ENCODE measurements around the gene SERP2.

Gene SERP2

DNA sequence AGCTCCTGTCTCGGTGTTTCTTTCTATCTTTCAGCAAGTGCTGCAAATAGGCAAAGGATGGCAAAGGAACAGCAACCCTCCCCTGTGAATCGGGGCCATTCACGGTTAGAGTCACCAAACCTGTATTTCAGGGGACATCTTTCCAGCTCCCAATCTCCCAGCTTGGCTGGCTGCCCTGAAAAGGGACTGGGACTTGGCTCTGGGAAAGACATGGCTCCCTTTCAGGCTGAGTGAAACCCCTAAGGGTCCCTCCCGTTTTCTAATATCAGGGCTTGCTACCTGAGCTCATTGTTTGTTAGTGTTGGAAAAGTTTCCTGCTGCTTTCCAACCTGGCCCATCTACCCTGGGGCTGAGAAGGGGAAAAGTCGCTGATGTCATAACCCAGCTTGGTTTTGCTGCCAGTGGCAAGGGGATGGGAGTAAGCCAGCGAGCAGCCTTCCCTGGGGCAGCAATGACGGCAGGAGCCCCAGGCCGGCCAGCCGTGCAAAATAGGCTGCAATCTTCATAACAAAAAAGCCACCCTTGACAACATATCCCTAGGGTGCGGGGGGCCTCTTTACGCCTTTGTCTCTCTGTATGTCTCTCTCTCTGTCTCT is 29.9 kb downstream of the SERP2 start:
- H3K4me1 ChIP-seq (ENCODE audit: control insufficient read depth, insufficient read depth, low read length) = peaks cover 14% of the 10 kb centered on the region
- DNase-seq (ENCODE audit: low read depth) = no peak
- no peaks in the 10 kb centered on the region for H3K9me3 ChIP-seq (ENCODE audit: control insufficient read depth, low read length)
- peaks cover 26% of the 10 kb centered on the region for H3K27me3 ChIP-seq (replicated peaks; ENCODE audit: control insufficient read depth, insufficient read depth, low read length)
- H3K9ac ChIP-seq (ENCODE audit: low read length) = no peak overlapping the region
- no peaks in the 10 kb centered on the region for H3K36me3 ChIP-seq (ENCODE audit: control insufficient read depth, insufficient read depth, low read length, severe bottlenecking)
- no peak overlapping the region for H3K4me3 ChIP-seq (ENCODE audit: low read length)

DNA sequence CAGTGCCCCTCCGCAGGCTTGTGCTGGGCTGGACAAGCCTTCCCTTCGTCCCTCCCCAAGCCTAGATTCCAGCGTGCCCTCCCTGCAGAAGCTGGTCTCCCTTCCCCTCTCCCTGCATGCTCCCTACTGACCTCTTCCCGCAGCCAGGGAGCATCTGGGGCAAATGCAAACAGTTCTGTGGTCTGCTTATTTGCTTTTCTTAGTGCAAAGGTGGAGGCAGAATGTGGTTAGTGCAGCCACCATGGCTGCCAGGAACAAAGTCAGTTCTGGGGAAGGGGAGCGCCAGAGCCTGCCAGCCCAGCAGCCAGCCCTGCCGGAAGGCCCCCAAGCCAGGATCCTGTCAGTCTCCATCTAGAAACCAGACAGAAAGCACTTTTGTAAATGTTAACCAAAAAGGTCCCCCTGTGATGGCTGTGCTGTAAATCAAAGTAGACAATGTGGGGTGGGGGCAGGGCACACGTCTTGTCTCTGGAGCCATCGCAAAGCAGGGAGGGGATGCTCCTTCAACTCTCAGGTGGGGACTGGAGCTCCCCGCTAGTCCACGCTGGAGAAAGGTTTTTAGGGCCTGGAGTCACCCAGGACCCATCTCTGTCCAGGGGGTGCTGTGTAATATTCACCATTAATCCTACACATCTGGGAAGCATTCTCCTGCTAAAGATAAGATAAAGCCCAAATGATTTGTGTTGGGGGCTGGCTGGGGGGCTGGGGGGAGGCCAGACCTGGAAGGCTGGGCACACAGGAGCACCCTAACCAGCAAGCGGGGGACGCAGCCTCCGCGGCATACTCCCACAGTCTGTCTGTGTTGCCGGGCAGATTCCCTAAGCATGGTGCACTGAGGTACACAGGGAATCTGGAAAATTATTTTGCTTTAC is 30.9 kb downstream of the SERP2 start:
- DNase-seq (ENCODE audit: low read depth) = no peak
- Histone ChIP-seq H3K36me3 (ENCODE audit: control insufficient read depth, insufficient read depth, low read length, severe bottlenecking) (no peaks in the 10 kb centered on the region), H3K4me3 (ENCODE audit: low read length) (no peak overlapping the region), H3K27me3 (replicated peaks; ENCODE audit: control insufficient read depth, insufficient read depth, low read length) (peaks cover 30% of the 10 kb centered on the region), H3K9me3 (ENCODE audit: control insufficient read depth, low read length) (no peaks in the 10 kb centered on the region), H3K9ac (ENCODE audit: low read length) (no peak overlapping the region), H3K4me1 (ENCODE audit: control insufficient read depth, insufficient read depth, low read length) (peaks cover 14% of the 10 kb centered on the region)

DNA sequence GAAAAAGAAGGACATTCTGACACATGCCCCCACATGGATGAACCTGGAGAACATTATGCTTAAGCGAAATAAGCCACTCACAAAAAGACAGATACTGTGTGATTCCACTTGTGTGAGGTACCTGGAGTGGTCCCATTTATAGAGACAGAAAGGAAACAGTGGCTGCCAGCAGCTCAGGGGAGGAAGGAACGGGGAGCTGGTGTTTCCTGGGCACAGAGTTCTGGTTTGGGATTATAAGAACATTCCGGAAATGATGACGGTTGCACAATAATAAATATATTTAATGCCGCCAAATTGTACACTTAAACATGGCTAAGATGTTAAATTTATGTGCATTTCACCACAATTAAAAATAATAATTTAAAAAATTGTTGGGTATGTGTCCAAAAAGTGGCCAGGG is 33.0 kb downstream of the SERP2 start:
- Histone ChIP-seq H3K4me1 (ENCODE audit: control insufficient read depth, insufficient read depth, low read length) (peaks cover 14% of the 10 kb centered on the region), H3K9ac (ENCODE audit: low read length) (no peak overlapping the region), H3K9me3 (ENCODE audit: control insufficient read depth, low read length) (no peaks in the 10 kb centered on the region), H3K36me3 (ENCODE audit: control insufficient read depth, insufficient read depth, low read length, severe bottlenecking) (no peaks in the 10 kb centered on the region), H3K4me3 (ENCODE audit: low read length) (no peak overlapping the region), H3K27me3 (replicated peaks; ENCODE audit: control insufficient read depth, insufficient read depth, low read length) (peaks cover 26% of the 10 kb centered on the region)
- no peak for DNase-seq (ENCODE audit: low read depth)

DNA sequence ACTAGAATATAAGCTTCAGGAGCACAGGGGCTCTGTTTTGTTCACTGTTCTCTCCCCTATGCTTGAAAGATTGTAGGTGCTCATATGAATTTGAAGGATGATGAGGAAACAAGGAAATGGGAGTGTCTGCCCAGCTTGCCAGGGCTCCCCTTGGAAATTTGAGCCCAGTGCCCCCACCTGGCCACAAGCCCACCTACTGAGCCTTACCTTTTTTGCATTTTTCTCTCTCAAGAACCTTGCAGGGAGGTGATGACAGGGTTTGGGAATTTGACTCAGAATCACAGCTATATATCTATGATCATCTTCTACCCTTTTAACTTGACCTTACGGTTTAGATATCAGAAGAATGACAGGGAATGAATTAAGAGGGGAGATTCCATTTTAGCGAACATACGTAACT is 33.8 kb downstream of the SERP2 start:
- H3K9me3 ChIP-seq (ENCODE audit: control insufficient read depth, low read length) = no peaks in the 10 kb centered on the region
- no peak overlapping the region for H3K4me3 ChIP-seq (ENCODE audit: low read length)
- H3K4me1 ChIP-seq (ENCODE audit: control insufficient read depth, insufficient read depth, low read length) = peaks cover 14% of the 10 kb centered on the region
- no peak for DNase-seq (ENCODE audit: low read depth)
- no peak overlapping the region for H3K9ac ChIP-seq (ENCODE audit: low read length)
- H3K27me3 ChIP-seq (replicated peaks; ENCODE audit: control insufficient read depth, insufficient read depth, low read length) = peaks cover 26% of the 10 kb centered on the region
- no peaks in the 10 kb centered on the region for H3K36me3 ChIP-seq (ENCODE audit: control insufficient read depth, insufficient read depth, low read length, severe bottlenecking)

DNA sequence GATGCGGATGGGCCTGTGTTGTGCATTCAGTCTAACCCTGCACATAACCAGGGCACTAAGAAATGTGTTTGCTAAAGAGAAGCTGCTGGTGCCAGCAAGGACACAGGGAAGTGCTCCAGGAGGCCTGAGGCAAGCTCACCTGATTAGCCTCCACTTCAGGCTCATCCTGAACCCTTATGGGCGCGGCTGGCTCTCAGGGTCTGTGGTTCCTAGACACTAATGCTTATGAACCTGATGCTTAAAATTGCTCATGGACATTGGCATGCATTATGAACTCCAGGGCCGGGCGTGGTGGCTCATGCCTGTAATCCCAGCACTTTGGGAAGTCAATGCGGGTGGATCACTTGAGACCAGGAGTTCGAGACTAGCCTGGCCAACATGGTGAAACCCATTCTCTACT is 34.3 kb downstream of the SERP2 start:
- Histone ChIP-seq H3K9ac (ENCODE audit: low read length) (no peak overlapping the region), H3K4me1 (ENCODE audit: control insufficient read depth, insufficient read depth, low read length) (peaks cover 14% of the 10 kb centered on the region), H3K9me3 (ENCODE audit: control insufficient read depth, low read length) (no peaks in the 10 kb centered on the region), H3K36me3 (ENCODE audit: control insufficient read depth, insufficient read depth, low read length, severe bottlenecking) (no peaks in the 10 kb centered on the region), H3K4me3 (ENCODE audit: low read length) (no peak overlapping the region), H3K27me3 (replicated peaks; ENCODE audit: control insufficient read depth, insufficient read depth, low read length) (peaks cover 25% of the 10 kb centered on the region)
- DNase-seq (ENCODE audit: low read depth) = no peak

DNA sequence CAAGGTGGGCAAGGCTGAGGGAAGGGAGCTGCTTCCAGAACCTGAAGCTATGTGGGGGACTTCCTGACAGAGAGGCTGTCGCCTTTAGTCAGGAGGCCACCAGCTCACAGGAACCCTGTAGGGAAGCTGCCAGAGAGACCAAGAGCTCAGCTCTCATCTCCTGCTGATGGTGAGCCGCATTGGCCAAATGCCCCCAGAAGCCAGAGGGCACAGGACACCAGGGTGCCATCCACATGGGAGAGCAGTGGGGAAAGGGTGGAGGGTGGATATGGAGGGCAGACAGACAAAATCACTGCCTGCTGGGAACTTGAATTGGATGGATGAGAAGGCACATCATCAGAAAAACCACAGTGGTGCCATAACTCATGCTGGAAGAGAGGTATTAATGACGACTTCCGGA is 36.0 kb downstream of the SERP2 start:
- no peaks in the 10 kb centered on the region for H3K36me3 ChIP-seq (ENCODE audit: control insufficient read depth, insufficient read depth, low read length, severe bottlenecking)
- no peak for DNase-seq (ENCODE audit: low read depth)
- H3K27me3 ChIP-seq (replicated peaks; ENCODE audit: control insufficient read depth, insufficient read depth, low read length) = peaks cover 12% of the 10 kb centered on the region
- no peak overlapping the region for H3K9ac ChIP-seq (ENCODE audit: low read length)
- H3K4me3 ChIP-seq (ENCODE audit: low read length) = no peak overlapping the region
- H3K4me1 ChIP-seq (ENCODE audit: control insufficient read depth, insufficient read depth, low read length) = no peaks in the 10 kb centered on the region
- H3K9me3 ChIP-seq (ENCODE audit: control insufficient read depth, low read length) = no peaks in the 10 kb centered on the region

DNA sequence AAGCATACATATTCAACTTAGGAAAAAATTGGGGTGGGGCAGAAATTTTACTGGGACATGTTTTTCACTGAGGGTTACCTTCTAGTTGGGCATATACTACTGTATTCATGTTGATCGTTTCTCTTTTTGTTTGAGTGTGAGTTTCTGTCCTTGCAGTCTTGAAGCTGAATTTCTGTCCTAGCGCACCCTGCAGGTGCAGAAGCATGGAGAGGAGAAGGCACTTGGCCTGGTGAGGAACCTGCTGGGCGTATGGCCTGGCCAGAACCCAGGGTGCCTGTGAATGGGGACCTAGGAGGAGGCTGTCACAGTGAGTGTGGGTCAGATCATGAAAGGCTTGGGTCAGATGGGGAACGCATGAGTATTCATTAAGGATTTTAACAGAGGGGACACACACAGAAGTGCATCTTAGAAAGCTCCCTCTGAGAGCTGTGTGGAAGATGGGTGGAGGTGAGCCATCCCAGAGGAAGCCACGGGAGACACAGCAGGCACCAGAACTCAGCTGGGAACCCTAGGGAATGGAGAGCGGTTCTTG is 36.8 kb downstream of the SERP2 start:
- Histone ChIP-seq H3K9me3 (ENCODE audit: control insufficient read depth, low read length) (no peaks in the 10 kb centered on the region), H3K4me1 (ENCODE audit: control insufficient read depth, insufficient read depth, low read length) (no peaks in the 10 kb centered on the region), H3K36me3 (ENCODE audit: control insufficient read depth, insufficient read depth, low read length, severe bottlenecking) (no peaks in the 10 kb centered on the region), H3K4me3 (ENCODE audit: low read length) (no peak overlapping the region), H3K9ac (ENCODE audit: low read length) (no peak overlapping the region), H3K27me3 (replicated peaks; ENCODE audit: control insufficient read depth, insufficient read depth, low read length) (peaks cover 12% of the 10 kb centered on the region)
- DNase-seq (ENCODE audit: low read depth) = no peak

DNA sequence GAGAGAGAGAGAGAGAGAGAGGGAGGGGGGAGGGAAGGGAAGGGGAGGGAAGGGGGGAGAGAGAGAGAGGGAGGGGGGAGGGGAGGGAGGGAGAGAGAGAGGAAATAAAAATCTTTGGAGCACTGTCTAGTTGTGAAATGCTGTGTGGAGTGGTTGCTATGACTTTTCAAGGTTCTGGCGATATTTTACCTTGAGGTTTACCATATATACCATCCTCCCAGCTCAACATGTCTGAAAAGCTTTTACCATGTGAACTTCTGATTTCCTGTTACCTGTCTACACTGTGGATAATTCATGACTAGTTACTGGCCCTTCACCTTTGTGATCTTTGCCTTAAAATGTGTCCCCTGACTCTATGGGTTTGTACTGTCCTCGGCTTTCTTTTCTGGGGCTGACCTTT is 38.2 kb downstream of the SERP2 start:
- Histone ChIP-seq H3K4me1 (ENCODE audit: control insufficient read depth, insufficient read depth, low read length) (no peaks in the 10 kb centered on the region), H3K36me3 (ENCODE audit: control insufficient read depth, insufficient read depth, low read length, severe bottlenecking) (no peaks in the 10 kb centered on the region), H3K4me3 (ENCODE audit: low read length) (no peak overlapping the region), H3K27me3 (replicated peaks; ENCODE audit: control insufficient read depth, insufficient read depth, low read length) (peaks cover 9% of the 10 kb centered on the region), H3K9me3 (ENCODE audit: control insufficient read depth, low read length) (no peaks in the 10 kb centered on the region), H3K9ac (ENCODE audit: low read length) (no peak overlapping the region)
- no peak for DNase-seq (ENCODE audit: low read depth)

DNA sequence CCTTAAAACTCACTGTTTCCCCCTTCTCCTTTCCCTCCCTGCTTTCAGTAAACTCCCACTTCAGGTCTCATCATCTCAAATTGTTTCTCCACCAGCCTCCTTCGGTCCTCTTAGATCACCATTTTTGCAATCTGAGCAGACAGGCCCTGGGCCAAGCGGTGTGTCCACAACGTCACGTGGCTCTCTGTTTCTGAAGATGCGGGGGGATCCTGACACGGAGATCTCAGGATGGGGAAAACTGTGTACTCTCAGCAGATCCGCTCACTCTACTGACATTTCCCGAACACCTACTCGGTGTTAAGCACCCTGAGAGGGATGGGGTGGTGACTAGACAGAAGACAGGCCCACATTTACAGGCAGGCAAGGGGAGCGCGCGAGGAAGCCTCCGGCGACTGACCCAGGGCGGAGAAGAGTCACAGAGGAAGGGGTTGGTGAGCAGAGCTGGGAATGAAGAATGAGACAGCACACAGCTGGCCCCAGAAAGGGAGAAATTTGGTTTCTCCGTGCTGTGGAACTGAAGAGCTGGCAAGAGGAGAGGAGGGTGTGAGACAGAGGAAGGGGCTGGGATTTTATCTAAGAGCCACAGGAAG is 38.8 kb downstream of the SERP2 start:
- DNase-seq (ENCODE audit: low read depth) = no peak
- H3K4me1 ChIP-seq (ENCODE audit: control insufficient read depth, insufficient read depth, low read length) = no peaks in the 10 kb centered on the region
- no peak overlapping the region for H3K9ac ChIP-seq (ENCODE audit: low read length)
- H3K9me3 ChIP-seq (ENCODE audit: control insufficient read depth, low read length) = no peaks in the 10 kb centered on the region
- no peaks in the 10 kb centered on the region for H3K36me3 ChIP-seq (ENCODE audit: control insufficient read depth, insufficient read depth, low read length, severe bottlenecking)
- no peak overlapping the region for H3K4me3 ChIP-seq (ENCODE audit: low read length)
- peaks cover 11% of the 10 kb centered on the region for H3K27me3 ChIP-seq (replicated peaks; ENCODE audit: control insufficient read depth, insufficient read depth, low read length)

DNA sequence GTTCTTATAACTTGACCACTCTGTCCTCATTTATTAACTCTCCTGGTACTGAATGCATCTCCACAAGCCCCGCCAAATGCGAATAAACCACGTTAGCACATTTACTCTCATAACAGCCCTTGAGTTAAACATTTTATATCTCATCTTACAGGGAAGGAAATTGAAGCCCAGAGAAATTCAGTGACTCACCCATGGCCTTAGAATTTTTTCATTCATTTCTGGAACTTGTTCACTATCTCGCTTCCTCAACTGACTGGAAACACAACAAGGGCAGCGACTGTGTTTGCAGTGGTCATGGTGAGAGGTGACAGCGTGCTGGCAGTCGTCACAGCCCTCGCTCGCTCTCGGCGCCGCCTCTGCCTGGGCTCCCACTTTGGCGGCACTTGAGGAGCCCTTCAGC is 39.5 kb downstream of the SERP2 start:
- Histone ChIP-seq H3K4me3 (ENCODE audit: low read length) (no peak overlapping the region), H3K9ac (ENCODE audit: low read length) (no peak overlapping the region), H3K4me1 (ENCODE audit: control insufficient read depth, insufficient read depth, low read length) (no peaks in the 10 kb centered on the region), H3K9me3 (ENCODE audit: control insufficient read depth, low read length) (no peaks in the 10 kb centered on the region), H3K27me3 (replicated peaks; ENCODE audit: control insufficient read depth, insufficient read depth, low read length) (peaks cover 14% of the 10 kb centered on the region), H3K36me3 (ENCODE audit: control insufficient read depth, insufficient read depth, low read length, severe bottlenecking) (no peaks in the 10 kb centered on the region)
- DNase-seq (ENCODE audit: low read depth) = peak; percentile 19

DNA sequence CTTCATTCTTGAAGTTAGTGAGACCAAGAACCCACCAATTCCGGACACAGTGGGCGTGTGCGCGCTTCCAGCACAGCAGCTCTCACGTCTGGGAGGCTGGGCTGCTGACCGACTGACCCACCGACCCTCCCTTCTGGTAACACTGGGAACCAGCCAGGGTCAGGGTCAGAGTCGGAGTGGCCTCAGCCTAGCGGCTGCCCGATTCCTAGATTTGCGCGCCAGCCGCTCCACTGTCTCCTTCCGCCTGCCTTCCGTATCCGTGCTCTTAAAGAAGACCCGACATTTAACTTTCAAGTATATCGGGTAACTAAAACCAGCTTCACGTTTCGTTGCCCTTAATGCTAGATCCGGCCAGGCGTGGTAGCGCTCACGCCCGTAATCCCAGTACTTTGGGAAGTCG is 41.1 kb downstream of the SERP2 start:
- no peak overlapping the region for H3K9ac ChIP-seq (ENCODE audit: low read length)
- H3K4me3 ChIP-seq (ENCODE audit: low read length) = no peak overlapping the region
- H3K36me3 ChIP-seq (ENCODE audit: control insufficient read depth, insufficient read depth, low read length, severe bottlenecking) = no peaks in the 10 kb centered on the region
- no peaks in the 10 kb centered on the region for H3K4me1 ChIP-seq (ENCODE audit: control insufficient read depth, insufficient read depth, low read length)
- peaks cover 7% of the 10 kb centered on the region for H3K27me3 ChIP-seq (replicated peaks; ENCODE audit: control insufficient read depth, insufficient read depth, low read length)
- no peaks in the 10 kb centered on the region for H3K9me3 ChIP-seq (ENCODE audit: control insufficient read depth, low read length)
- no peak for DNase-seq (ENCODE audit: low read depth)

All from adipocyte (in vitro differentiated cells).